ENCODE results near the gene COPE. TPM values are rescaled to one million over a fixed set of nuclear protein-coding genes. Genes with fewer than 3 reads are reported as not detected.

The COPE gene
- total and polyA plus RNA-seq, 2 of the 8 experiments (the other 6 are each of a cell fraction or from before 2014, with no cell fraction given) = 178 to 356 TPM

DNA sequence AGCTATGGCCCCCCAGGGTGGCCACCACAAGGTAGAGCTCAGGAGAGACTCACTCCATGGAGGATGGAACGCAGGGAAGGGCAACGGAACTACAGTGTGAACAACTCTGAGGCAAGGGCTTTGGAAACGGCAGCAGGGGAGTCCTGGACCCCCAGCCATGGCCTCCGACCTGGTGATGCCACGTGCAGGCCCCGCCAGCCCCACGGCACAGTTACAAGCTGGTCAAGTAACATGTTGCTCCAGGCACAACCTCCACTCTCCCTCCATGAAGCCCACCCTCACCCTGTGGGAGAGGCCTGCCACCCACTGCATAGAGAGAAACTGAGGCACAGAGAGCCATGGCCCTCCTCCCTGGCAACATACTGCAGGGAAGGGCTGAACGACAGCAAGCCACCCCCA is 14.1 kb downstream of the COPE start:
- H3K79me1 ChIP-seq (ENCODE audit: low read depth, low read length) = no peaks in the 10 kb centered on the region
- H3K9me3 ChIP-seq (ENCODE audit: insufficient read depth in 2 of 2, low read depth in 1 of 2, low read length in 1 of 2) = no peaks in the 10 kb centered on the region
- no peak overlapping the region for H3K27ac ChIP-seq (ENCODE audit: low read depth, low read length)
- no peak overlapping the region for H4K91ac ChIP-seq (replicated peaks; ENCODE audit: insufficient read length, low read length)
- no peak overlapping the region for H4K5ac ChIP-seq (ENCODE audit: insufficient read length, low read depth, low read length)
- no peak overlapping the region for H4K8ac ChIP-seq (ENCODE audit: extremely low read depth, insufficient read depth, low read length)
- H3K4me1 ChIP-seq (replicated peaks in 1 of 4; ENCODE audit: control insufficient read depth in 3 of 4, insufficient read depth in 4 of 4, low read length in 3 of 4) = no peaks in the 10 kb centered on the region
- H2BK12ac ChIP-seq (ENCODE audit: low read depth, low read length) = no peak overlapping the region
- H3K36me3 ChIP-seq (ENCODE audit: control insufficient read depth in 2 of 4, insufficient read depth in 4 of 4, low read length in 3 of 4) = peaks cover 0 to 25% (median 5%) of the 10 kb centered on the region in 4 experiments; a peak in 5 of 8 replicates
- no peak overlapping the region for H2BK15ac ChIP-seq (ENCODE audit: low read length)
- no peak overlapping the region for H2BK20ac ChIP-seq (ENCODE audit: low read length)
- no peak for FAIRE-seq
- no peak overlapping the region for H2AK5ac ChIP-seq (ENCODE audit: low read depth, low read length)
- ChIA-PET CTCF (ENCODE audit: partially characterized antibody) (interaction anchor here (1.9 to 7.8 kb wide), 3 partner anchors 11 to 14 kb away, joined by 5 to 34 read pairs (median 13); partner anchors contain the start of genes COPE and DDX49), POLR2A (ENCODE audit: partially characterized antibody) (interaction anchor here (1.1 to 4.5 kb wide), 5 partner anchors 9 to 46 kb away, joined by 3 to 21 read pairs (median 6); partner anchors contain the start of genes COPE and DDX49)
- DNase-seq (ENCODE audit: low read depth in 1 of 2, low spot score in 2 of 2) = no peak
- H3K27me3 ChIP-seq (replicated peaks in 1 of 4; ENCODE audit: control insufficient read depth in 3 of 4, extremely low read depth in 1 of 4, insufficient read depth in 3 of 4, low read length in 3 of 4) = no peaks in the 10 kb centered on the region
- H3K23ac ChIP-seq (ENCODE audit: insufficient read length) = no peak overlapping the region
- no peak overlapping the region for H3K18ac ChIP-seq (ENCODE audit: extremely low read depth, low read length)
- no peak overlapping the region for H3K14ac ChIP-seq (ENCODE audit: insufficient read length)
- H4K20me1 ChIP-seq (replicated peaks in 1 of 2; ENCODE audit: control insufficient read depth in 1 of 2, insufficient read depth in 2 of 2, low read length in 2 of 2) = peaks cover 0 to 10% of the 10 kb centered on the region in 2 experiments
- no peaks in the 10 kb centered on the region for H3K79me2 ChIP-seq (ENCODE audit: control insufficient read depth in 1 of 2, insufficient read depth in 2 of 2, low read length in 2 of 2)
- no peaks in the 10 kb centered on the region for H3K23me2 ChIP-seq (ENCODE audit: low read depth, low read length)
- no peak overlapping the region for H2BK5ac ChIP-seq (ENCODE audit: low read depth, low read length)
- H3K4me3 ChIP-seq (ENCODE audit: extremely low read depth in 1 of 4, insufficient read depth in 2 of 4, low read depth in 3 of 4, low read length in 4 of 4) = no peak overlapping the region
- no peak overlapping the region for H2AFZ ChIP-seq (ENCODE audit: low read length)
- H3K4ac ChIP-seq (replicated peaks; ENCODE audit: insufficient read length, low read depth, low read length) = no peak overlapping the region
- H3K9ac ChIP-seq (replicated peaks in 1 of 4; ENCODE audit: extremely low read depth in 1 of 4, low read depth in 3 of 4, low read length in 3 of 4) = no peak overlapping the region
- no peak overlapping the region for H3K56ac ChIP-seq (replicated peaks; ENCODE audit: insufficient read length, low read depth, low read length)
- H2BK120ac ChIP-seq (replicated peaks; ENCODE audit: low read depth, low read length) = no peak overlapping the region
- no peak overlapping the region for H3K4me2 ChIP-seq (ENCODE audit: insufficient read depth in 1 of 2, low read depth in 2 of 2, low read length in 2 of 2)
- 97% methylated on average over 8 of the region's 8 CpGs; no CpG with 5 or more reads in 1 of the 2 experiments for WGBS, 2 experiments (ENCODE audit: extremely low coverage in 1 of 2, insufficient coverage in 1 of 2, insufficient read length in 1 of 2, insufficient replicate concordance in 2 of 2, low coverage in 1 of 2, low lambda C conversion rate in 2 of 2, missing lambda C conversion rate in 1 of 2)
- TF ChIP-seq SIRT6 (IDR thresholded peaks at IDR 0.05; ENCODE audit: low read length) (no peak), SAP30 (IDR thresholded peaks at IDR 0.05; ENCODE audit: insufficient read depth, insufficient replicate concordance, low read length) (no peak), CTBP2 (IDR thresholded peaks at IDR 0.05; ENCODE audit: borderline replicate concordance, insufficient read depth, insufficient read length, low read length) (no peak), JUN (IDR thresholded peaks at IDR 0.05; ENCODE audit: low read depth, low read length) (no peak), TBP (IDR thresholded peaks at IDR 0.05; ENCODE audit: low read depth, low read length) (no peak), EGR1 (IDR thresholded peaks at IDR 0.05; ENCODE audit: borderline replicate concordance, low read depth, low read length) (no peak), RNF2 (IDR thresholded peaks at IDR 0.05; ENCODE audit: borderline replicate concordance, low read depth, low read length, missing control alignments, poor library complexity, severe bottlenecking) (no peak), KDM5A (IDR thresholded peaks at IDR 0.05; ENCODE audit: low read length) (no peak), NRF1 (IDR thresholded peaks at IDR 0.05; ENCODE audit: low read depth, low read length) (no peak), GABPA (IDR thresholded peaks at IDR 0.05; ENCODE audit: borderline replicate concordance, insufficient read depth, low read length) (no peak), BRCA1 (IDR thresholded peaks at IDR 0.05; ENCODE audit: low read depth, low read length) (no peak), RFX5 (IDR thresholded peaks at IDR 0.05; ENCODE audit: borderline replicate concordance, low read depth, low read length) (no peak)
- TF ChIP-seq, protein P1, sequence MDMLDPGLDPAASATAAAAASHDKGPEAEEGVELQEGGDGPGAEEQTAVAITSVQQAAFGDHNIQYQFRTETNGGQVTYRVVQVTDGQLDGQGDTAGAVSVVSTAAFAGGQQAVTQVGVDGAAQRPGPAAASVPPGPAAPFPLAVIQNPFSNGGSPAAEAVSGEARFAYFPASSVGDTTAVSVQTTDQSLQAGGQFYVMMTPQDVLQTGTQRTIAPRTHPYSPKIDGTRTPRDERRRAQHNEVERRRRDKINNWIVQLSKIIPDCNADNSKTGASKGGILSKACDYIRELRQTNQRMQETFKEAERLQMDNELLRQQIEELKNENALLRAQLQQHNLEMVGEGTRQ (IDR thresholded peaks at IDR 0.05; ENCODE audit: low read length) = no peak
